GM21447 (cell line): ENCODE measurements around the gene TNNI2.
"Not testable (repeated sequence)": the region's sequence is repeated elsewhere in the genome, so short reads cannot be mapped to it uniquely, and the experiment has no call there.

ENCODE experiments used
- ATAC-seq: cut with Tn5 transposase; IDR thresholded peaks from one replicate; pipeline ENCODE4 v1.9.1; 2021; ENCODE audit not compliant: unreplicated experiment

The TNNI2 gene

GRCh38 chr11:1838426-1839144 lies at the start of gene TNNI2:
Gene TNNI2, plus strand, starts transcription at chr11:1838981. Its CDS starts 716 bp downstream, at chr11:1839697.
- ATAC-seq, result no peak

GRCh38 chr11:1791912-1792311 lies 46.9 kb upstream of the TNNI2 start:
- no peak for ATAC-seq

DNA sequence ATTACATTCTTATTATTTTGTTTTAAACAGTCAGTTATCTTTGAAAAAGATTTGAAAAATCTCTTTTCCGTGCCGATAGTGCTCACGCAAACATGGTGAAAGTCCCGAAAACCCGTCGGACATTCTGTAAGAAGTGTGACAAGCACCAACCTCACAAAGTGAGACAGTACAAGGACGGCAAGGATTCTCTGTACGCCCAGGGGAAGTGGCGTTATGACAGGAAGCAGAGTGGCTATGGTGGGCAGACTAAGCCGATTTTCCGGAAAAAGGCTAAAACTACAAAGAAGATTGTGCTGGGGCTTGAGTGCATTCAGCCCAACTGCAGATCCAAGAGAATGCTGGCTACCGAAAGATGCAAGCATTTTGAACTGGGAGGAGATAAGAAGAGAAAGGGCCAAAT lies 46.3 kb upstream of the TNNI2 start:
- ATAC-seq, result no peak

GRCh38 chr11:1793081-1793480 lies 45.7 kb upstream of the TNNI2 start:
- no peak for ATAC-seq

- no peak for ATAC-seq
Measured at GRCh38 chr11:1796413-1797011, 42.3 kb upstream of the TNNI2 start.

DNA sequence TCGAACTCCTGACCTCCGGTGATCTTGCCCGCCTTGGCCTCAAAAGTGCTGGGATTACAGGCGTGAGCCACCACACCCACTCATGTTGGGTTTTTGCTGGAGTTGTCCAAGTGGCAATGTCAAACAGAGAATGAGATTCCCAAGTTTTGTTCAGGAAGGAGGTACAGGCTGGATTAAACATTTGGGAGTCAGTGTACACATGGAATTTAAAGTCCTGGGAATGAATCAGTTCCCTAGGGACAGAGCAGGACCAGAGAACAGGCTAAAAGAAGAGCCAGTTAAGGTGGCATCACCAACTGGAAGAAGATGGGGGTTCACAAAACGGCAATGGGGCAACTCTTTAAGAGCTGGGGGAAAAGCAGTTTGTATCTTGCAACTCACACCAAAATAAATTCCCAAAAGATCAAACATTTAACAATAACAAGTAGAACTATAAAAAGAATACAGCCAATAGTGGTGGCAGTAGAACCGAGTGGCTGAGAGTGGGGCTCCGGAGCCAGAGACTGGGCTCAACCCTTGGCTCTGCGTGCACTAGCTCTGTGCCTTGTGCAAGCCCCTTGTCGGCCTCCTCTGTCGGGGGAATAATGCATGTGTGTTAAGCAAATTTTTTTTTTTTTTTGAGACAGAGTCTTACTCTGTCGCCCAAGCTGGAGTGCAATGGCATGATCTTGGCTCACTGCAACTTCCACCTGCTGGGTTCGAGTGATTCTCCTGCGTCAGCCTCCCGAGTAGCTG lies 41.2 kb upstream of the TNNI2 start:
- ATAC-seq, result no peak

DNA sequence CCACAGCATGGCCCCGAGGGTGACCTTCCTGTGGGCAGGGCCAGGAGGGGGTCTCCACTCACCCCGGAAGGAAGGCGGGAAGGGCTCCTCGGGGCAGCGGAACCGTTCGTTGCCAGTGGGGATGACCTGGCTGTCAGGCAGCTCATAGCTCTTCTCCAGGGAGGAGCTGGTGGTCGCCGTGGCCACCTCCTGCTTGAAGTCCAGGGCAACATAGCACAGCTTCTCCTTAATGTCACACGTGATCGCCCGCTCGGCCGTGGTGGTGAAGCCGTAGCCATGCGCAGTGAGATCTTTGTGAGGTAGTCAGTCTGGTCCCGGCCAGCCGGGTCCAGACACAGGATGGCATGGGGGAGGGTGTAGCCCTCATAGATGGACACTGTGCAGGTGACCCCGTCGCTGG lies 35.5 kb upstream of the TNNI2 start:
- no peak for ATAC-seq

DNA sequence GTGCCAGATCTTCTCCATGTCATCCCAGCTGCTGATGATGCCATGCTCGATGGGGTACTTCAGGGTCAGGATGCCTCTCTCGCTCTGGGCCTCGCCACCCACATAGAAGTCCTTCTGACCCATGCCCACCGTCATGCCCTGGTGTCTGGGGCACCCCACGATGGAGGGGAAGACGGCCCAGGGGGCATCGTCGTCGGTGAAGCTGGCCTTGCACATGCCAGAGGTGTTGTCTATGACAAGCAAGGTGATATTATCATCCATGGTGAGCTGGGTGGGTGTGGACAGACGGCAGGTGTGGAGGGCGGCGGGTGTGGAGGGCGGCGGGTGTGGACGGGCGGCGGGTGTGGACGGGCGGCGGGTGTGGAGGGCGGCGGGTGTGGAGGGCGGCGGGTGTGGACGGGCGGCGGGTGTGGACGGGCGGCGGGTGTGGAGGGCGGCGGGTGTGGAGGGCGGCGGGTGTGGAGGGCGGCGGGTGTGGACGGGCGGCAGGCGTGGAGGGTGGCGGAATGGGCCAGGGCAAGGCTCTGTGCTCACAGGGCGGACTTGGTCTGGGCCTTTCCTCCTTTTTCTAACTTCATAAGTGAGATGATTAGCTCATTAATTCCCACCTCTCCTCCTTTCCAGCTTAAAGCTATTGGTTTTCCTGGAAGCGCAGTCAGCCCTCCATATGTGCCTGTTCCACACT lies 34.8 kb upstream of the TNNI2 start:
- not testable (repeated sequence) for ATAC-seq

DNA sequence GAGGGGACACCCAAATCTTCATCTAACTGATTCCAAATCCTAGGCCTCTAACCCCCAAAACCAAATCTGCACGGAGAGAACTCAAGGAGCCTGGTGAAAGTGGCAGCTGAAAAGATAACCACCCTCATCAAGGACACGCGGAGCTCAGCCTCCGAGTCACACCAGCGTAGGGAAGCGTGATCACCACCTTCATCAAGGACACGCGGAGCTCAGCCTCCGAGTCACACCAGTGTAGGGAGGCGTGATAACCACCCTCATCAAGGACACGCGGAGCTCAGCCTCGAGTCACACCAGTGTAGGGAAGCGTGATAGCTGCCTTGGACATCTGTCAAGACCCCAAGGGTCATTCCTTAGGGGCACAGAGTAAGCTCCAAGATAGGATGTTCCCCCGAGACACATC lies 33.3 kb upstream of the TNNI2 start:
- no peak for ATAC-seq

DNA sequence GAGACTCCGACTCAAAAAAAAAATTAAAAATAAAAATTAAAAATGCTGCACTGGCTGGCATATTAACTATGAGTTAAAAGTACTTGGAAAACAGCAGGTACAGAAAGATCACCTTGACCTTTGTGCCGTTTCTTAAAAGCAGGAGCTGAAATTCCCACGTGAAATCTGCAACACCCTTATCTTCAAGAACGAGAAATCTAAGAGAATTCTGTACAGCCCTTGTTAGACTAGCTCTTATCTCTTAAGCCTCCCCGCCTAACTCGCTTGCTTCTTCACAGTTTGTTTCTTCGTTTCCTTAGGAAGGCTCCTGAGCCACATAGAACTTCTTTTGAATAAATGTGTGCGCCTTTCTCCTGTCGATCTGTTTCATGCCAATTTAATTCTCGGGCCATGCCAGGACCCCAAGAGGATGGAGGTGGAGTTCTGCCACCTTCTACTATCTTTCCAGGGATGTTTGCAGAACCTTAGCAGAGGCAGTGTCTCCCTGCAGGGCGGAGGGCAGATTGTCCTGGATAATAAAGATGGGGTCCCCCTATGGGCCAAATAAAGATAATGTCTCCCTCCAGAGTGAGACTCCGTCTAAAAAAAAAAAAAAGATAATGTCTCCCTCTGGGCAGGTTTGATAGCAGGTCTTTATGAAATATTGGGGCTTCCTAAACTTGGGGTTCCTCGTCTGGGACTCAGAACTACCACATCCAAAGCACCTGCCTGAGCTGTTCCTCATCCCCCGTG lies 31.4 kb upstream of the TNNI2 start:
- no peak for ATAC-seq

DNA sequence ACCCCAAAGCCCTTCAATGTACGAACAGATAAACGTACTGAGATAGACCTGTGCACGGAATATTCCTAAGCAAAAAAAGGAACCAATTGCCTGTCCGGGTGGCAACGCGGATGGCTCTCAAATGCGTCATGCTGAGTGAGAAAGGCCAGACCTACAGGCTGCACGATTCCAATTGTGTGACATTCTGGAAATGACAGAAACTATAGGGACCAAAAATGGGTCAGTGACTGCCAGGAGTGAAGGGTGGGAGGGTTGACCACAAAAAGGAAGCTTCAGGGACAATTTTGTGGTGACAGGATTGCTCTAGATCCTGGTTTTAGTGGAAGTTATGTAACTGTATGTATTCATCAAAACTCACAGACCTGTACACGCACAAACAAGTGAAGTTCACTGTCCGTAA lies 28.0 kb upstream of the TNNI2 start:
- no peak for ATAC-seq

GRCh38 chr11:1812274-1812673 lies 26.5 kb upstream of the TNNI2 start:
- no peak for ATAC-seq

DNA sequence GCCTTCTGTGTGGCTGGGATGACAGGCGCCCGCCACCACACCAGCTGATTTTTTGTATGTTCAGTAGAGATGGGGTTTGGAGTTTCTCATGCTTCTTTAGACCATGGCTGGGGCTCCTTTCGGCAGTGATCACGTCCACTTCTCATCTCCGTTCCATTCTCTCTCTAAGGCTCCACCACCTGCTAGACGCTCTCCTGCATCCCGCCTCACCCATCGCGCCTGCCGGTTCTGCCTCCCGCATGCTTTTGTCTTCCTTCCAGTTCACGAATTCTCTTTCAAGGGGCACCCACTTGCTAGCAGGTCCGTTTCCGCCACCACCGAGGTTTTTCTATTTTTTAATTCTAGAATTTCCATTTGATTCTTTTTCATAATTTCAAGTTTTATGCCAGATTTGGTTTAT lies 26.0 kb upstream of the TNNI2 start:
- no peak for ATAC-seq

- ATAC-seq, result not testable (repeated sequence)
Measured at GRCh38 chr11:1813356-1813755, 25.4 kb upstream of the TNNI2 start.

DNA sequence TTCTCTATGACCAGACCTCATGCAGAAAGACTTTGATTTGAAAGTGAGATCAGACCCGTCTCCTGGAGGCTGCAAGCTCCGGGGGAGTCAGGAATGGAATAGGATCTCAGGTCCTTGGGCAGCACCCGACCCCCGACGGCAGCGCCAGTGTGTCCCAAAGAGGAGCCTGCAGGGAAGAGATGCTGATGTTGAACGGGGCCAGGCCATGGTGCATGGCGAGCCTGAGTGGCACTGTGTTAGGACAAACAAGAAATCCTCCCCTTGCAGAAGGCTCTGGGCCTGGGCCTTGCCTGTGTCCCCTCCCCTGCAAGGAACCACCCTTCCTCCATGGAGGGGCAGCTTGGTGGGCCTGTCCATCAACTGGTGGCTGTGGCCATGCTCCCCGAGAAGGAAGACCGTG lies 24.1 kb upstream of the TNNI2 start:
- ATAC-seq, result no peak

DNA sequence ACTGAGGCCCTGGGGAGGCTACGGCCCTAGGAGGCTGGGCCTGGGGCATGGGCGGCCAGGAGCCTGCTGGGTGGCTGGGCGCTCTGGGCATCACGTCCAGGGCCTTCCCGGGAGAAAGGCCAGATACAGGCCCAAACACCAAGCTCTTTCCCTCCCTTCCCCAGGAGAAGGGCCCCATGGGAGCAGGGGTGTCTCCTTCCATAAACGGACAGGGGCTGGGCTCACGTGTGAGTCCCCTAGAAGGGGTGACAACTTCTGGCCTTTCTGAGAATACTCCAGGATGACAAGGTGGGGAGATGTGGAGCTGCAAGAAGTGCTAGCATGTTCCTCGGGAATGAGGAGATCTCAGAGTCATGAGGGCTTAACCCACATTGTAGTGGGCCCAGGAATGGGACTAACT lies 23.5 kb upstream of the TNNI2 start:
- ATAC-seq, result no peak

DNA sequence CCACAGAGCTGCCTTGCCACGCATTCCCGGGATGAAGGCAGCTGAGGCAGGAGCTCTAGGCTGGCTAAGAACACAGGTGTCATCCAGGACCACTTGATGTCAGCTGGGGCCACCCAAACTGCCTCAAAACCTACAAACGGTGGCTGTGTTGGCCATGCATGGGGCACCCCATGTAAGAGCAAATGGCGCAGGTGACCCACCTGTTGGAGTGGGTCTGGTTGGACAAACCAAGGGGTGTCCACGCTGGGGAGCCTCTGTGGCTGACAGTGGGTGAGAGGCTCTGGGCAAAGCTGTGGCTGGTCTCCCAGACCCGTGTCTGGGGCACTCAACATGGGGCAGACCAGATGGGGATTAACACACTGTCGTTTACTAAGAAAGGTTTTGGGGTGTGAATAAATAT lies 23.0 kb upstream of the TNNI2 start:
- ATAC-seq, result no peak

GRCh38 chr11:1817000-1817399 lies 21.8 kb upstream of the TNNI2 start:
- ATAC-seq, result no peak

DNA sequence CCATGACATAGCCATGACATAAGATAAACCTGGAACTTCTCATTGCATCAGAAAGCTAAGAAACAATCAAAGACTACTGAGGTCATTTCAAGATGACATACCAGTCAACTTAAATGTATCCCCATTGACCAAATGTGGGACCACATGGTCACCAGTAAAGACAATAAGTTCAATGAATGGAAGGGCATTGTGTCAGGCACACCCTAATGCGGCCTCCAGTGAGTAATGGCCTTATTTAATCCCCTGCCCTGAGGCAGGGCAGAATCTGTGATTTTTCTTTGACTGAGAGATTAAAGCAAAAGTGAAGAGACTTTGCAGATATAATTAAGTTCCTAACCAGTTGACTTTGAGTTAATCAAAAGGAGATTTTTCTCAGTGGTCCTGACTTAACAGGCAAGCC lies 21.3 kb upstream of the TNNI2 start:
- ATAC-seq, result no peak

- ATAC-seq, result no peak
Measured at GRCh38 chr11:1819074-1819473, 19.7 kb upstream of the TNNI2 start.
